ENCODE data around the gene CPLANE1.
"Not testable (repeated sequence)": the region's sequence is repeated elsewhere in the genome, so short reads cannot be mapped to it uniquely, and the experiment has no call there.

The CPLANE1 gene

GRCh38 chr5:37248970-37249814 is at the start of gene CPLANE1:
Gene CPLANE1 (minus strand): TSS chr5:37249376. CDS start chr5:37247698, 1,678 bp downstream.
- DNase-seq, result peak; percentile 59 to 97 (median 76)
- intact Hi-C loops (cut with DNase I), result no loop called here

- DNase-seq; intact Hi-C loops (cut with DNase I): not testable (repeated sequence)
These were observed 47.1 kb upstream of the CPLANE1 start for GRCh38 chr5:37296313-37296712.

DNA sequence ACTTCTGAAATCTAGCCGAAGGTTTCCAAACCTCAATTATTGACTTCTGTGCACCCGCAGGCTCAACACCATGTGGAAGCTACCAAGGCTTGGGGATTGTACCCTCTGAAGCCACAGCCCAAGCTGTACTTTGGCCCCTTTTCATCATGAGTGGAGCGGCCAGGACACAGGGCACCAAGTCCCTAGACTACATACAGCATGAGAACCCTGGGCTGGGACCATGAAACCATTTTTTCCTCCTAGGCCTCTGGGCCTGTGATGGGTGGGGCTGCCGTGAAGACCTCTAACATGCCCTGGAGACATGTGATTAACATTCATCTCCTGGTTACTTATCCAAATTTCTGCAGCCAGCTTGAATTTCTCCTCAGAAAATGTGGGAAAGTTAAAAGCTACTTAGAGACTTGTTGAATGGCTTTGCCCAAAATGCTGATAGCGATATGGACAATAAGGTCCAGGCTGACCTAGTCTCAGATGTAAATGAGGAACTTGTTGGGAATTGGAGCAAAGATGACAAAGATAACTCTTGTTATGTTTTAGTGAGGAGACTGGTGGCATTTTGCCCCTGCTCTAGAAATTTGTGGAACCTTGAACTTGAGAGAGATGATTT is 34.1 kb upstream of the CPLANE1 start:
- no peak for DNase-seq
- intact Hi-C loops (cut with DNase I), result no loop called here

- DNase-seq, result no peak
- intact Hi-C loops (cut with DNase I), result no loop called here
These were observed 26.3 kb upstream of the CPLANE1 start for GRCh38 chr5:37275511-37275910.

GRCh38 chr5:37272511-37272910 is 23.3 kb upstream of the CPLANE1 start:
- intact Hi-C loops (cut with DNase I), result no loop called here
- DNase-seq, result no peak

DNA sequence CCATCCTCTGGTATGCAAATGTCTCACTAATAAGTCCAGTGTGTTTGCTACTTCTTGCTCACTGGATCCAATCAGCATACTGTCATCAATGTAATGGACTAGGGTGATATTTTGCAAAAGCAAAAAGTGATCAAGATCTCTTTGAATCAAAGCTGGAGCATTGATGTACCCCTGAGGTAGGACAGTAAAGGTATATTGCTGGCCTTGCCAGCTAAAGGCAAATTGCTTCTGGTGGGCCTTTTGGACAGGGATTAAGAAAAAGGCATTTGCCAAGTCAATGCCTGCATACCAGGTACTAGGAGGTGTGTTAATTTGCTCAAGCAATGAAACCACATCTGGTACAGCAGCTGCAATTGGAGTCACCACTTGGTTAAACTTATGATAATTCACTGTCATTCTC is 18.9 kb upstream of the CPLANE1 start:
- intact Hi-C loops (cut with DNase I); DNase-seq: not testable (repeated sequence)

- DNase-seq, result no peak
- intact Hi-C loops (cut with DNase I), result no loop called here
These were observed 6.7 kb upstream of the CPLANE1 start for GRCh38 chr5:37255774-37256358.

- intact Hi-C loops (cut with DNase I), result no loop called here
- DNase-seq, result no peak
These were observed 5.4 kb upstream of the CPLANE1 start for GRCh38 chr5:37254581-37254980.

DNA sequence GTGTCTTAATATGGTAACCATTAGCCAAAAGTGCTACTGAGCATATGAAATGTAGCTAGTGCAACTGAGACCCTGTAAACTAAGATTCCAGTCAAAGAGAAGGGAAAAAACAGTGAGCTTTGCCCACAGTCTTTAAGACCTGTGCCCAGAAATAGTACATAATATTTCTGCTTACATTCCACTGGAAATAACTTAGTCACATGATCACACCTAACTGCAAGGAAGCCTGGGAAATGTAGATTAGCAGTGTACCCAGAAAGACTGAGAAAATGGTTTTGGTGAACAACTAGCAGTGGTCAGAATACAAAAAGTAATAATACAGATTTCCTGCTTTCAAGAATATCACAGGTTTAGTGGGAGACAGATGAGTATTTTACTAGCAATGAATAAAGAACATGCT is 2.5 kb upstream of the CPLANE1 start:
- DNase-seq, result no peak
- intact Hi-C loops (cut with DNase I), result no loop called here

- DNase-seq, result peak in 1 of 10 donors; percentile 71
These were observed 614 bp upstream of the CPLANE1 start for GRCh38 chr5:37249815-37250164.

DNA sequence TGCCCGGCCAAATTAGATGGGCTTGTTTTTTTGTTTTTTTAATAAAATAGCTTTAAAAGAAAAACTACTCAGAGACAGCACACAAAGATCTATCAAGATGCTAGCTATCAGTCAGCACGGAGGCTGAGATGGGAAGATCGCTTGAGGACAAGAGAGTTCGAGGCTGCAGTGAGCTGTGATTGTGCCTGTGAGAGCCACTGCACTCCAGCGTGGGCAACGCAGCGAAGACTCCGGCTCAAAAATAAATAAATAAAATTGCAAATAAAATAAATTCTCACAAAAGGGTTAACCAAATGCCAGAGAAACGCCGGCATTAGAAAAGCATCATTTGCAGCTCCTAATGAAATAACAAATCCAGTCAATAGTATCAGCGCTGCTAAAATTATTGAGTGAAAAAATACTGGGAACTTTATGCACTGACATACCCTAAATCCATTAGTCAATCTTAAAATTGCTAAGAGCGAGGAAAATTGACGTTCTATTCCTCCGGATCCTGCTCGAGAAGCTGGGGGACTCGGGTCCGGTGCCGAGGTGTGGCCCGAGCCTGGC is 681 bp downstream of the CPLANE1 start:
- intact Hi-C loops (cut with DNase I), result no loop called here
- peak in 1 of 10 donors; percentile 75 for DNase-seq

More at GRCh38 chr5:37249815-37250164, 614 bp upstream of the CPLANE1 start:
- intact Hi-C loops (cut with DNase I), result no loop called here

GRCh38 chr5:37247496-37247895 is 1.7 kb downstream of the CPLANE1 start:
- intact Hi-C loops (cut with DNase I), result no loop called here
- DNase-seq, result no peak

- DNase-seq, result no peak
- intact Hi-C loops (cut with DNase I), result no loop called here
These were observed 2.1 kb downstream of the CPLANE1 start for GRCh38 chr5:37247036-37247435.

- no peak for DNase-seq
- intact Hi-C loops (cut with DNase I), result no loop called here
These were observed 14.9 kb downstream of the CPLANE1 start for GRCh38 chr5:37234288-37234687.

- intact Hi-C loops (cut with DNase I), result no loop called here
- DNase-seq, result no peak
These were observed 22.8 kb downstream of the CPLANE1 start for GRCh38 chr5:37226377-37226776.

GRCh38 chr5:37222181-37222580 is 27.0 kb downstream of the CPLANE1 start:
- intact Hi-C loops (cut with DNase I), result no loop called here

DNA sequence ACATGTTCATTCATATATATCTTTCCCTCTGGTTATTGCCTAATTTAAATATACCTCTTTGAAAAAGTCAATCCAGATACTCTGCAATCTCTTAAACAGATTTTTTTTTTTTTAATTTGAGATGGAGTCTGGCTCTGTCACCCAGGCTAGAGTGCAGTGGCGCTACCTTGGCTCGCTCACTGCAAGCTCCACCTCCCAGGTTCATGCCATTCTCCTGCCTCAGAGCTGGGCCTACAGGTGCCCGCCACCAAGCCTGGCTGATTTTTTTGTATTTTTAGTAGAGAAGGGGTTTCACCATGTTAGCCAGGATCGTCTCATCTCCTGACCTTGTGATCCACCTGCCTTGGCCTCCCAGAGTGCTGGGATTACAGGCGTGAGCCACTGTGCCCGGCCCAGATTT is 28.8 kb downstream of the CPLANE1 start:
- DNase-seq; intact Hi-C loops (cut with DNase I): not testable (repeated sequence)

More at GRCh38 chr5:37222181-37222580, 27.0 kb downstream of the CPLANE1 start:
- DNase-seq, result no peak

GRCh38 chr5:37219384-37219783 is 29.8 kb downstream of the CPLANE1 start:
- intact Hi-C loops (cut with DNase I); DNase-seq: not testable (repeated sequence)

GRCh38 chr5:37217976-37218375 is 31.2 kb downstream of the CPLANE1 start:
- DNase-seq, result no peak
- intact Hi-C loops (cut with DNase I), result no loop called here

- intact Hi-C loops (cut with DNase I), result no loop called here
- DNase-seq, result no peak
These were observed 34.6 kb downstream of the CPLANE1 start for GRCh38 chr5:37214550-37214949.

DNA sequence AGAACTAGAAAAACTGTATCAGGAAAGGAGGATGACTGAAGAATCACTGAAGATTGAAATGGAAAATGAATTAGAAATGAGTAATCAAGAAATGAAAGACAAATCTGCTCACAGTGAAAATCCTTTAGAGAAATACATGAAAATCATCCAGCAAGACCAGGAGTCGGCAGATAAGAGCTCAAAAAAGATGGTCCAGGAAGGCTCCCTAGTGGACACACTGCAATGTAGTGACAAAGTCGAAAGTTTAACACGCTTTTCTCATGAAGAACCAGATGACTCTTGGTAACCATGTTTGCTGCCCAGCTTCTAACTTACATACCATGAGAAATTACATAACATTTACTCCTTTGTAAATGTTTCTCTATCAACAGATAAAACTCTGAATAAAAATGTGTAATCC is 37.1 kb downstream of the CPLANE1 start:
- intact Hi-C loops (cut with DNase I), result no loop called here

More for the DNA sequence above, 37.1 kb downstream of the CPLANE1 start:
- no peak for DNase-seq
